Testis (tissue), 3 donors: ENCODE results near the gene GNAI2. TPM values are rescaled to one million over a fixed set of nuclear protein-coding genes. Genes with fewer than 3 reads are reported as not detected.

ENCODE experiments used
- DNase-seq: peaks from one replicate; pipeline ENCODE4 v3.0.0-alpha.2; 2019
- H3K27ac ChIP-seq, 2 donors: fragments of 200-600 bp; sonication (generic); one replicate each; pipeline ENCODE4 v1.5.1; 2019
- H3K27me3 ChIP-seq: fragments of 200-600 bp; sonication (generic); one replicate; pipeline ENCODE4 v1.5.1; 2019
- H3K36me3 ChIP-seq: fragments of 200-600 bp; sonication (generic); one replicate; pipeline ENCODE4 v1.5.1; 2017; ENCODE audit warnings: low read depth; ENCODE audit errors: missing control alignments
- H3K4me1 ChIP-seq: fragments of 200-600 bp; sonication (generic); one replicate; pipeline ENCODE4 v1.5.1; 2019
- H3K4me3 ChIP-seq, 2 donors: fragments of 200-600 bp; sonication (generic); one replicate each; pipeline ENCODE4 v1.5.1; 2017 to 2019
- H3K9me3 ChIP-seq: fragments of 200-600 bp; sonication (generic); one replicate; pipeline ENCODE4 v1.5.1; 2017
- CTCF ChIP-seq, 3 experiments: fragments of 450-650 bp in 2 of 3; fragments of 200-600 bp in 1 of 3; sonication (generic) in 1 of 3; IDR thresholded peaks; one replicate each; pipeline ENCODE4 v1.5.1; 2016 to 2019; ENCODE audit warnings: antibody characterized with exemption in 3 of 3, mild to moderate bottlenecking in 2 of 3, moderate library complexity in 1 of 3
- POLR2A ChIP-seq: fragments of 450-650 bp; IDR thresholded peaks from one replicate; pipeline ENCODE4 v1.6.1; 2017; ENCODE audit warnings: antibody characterized with exemption, mild to moderate bottlenecking, moderate library complexity
- WGBS, 2 donors: methylation state at CpG; one replicate each; pipeline ENCODE4 v1.1.5; 2018; 5-methylcytosine and 5-hydroxymethylcytosine counted together
- intact Hi-C: fragments of 100-400 bp; cut with DNase I; formaldehyde crosslinking; loops from one replicate; pipeline ENCODE4 v1.15.1; 2023; ENCODE audit warnings: low total_unique reads
- polyA plus RNA-seq: library from polyadenylated mRNA; stranded (reverse); fragments of 350-450 nt; fragmentation: Illumina TruSeq; extraction: RNeasy Lipid Tissue Mini Kit (QIAGEN cat#74804); gene quantifications from one replicate; pipeline ENCODE4 v1.2.3, GENCODE V29; 2014; ENCODE audit warnings: low read depth, low replicate concordance; ENCODE audit not compliant: insufficient read depth
- total RNA-seq, 2 donors: library from RNA; depleted of rRNA; stranded (reverse); fragments of >200 nt; gene quantifications; one replicate each; pipeline ENCODE4 v1.2.3, GENCODE V29; 2016

The GNAI2 gene
- total and polyA plus RNA-seq, 3 donors from 2014 or later, result 238 to 343 (median 239) TPM

DNA sequence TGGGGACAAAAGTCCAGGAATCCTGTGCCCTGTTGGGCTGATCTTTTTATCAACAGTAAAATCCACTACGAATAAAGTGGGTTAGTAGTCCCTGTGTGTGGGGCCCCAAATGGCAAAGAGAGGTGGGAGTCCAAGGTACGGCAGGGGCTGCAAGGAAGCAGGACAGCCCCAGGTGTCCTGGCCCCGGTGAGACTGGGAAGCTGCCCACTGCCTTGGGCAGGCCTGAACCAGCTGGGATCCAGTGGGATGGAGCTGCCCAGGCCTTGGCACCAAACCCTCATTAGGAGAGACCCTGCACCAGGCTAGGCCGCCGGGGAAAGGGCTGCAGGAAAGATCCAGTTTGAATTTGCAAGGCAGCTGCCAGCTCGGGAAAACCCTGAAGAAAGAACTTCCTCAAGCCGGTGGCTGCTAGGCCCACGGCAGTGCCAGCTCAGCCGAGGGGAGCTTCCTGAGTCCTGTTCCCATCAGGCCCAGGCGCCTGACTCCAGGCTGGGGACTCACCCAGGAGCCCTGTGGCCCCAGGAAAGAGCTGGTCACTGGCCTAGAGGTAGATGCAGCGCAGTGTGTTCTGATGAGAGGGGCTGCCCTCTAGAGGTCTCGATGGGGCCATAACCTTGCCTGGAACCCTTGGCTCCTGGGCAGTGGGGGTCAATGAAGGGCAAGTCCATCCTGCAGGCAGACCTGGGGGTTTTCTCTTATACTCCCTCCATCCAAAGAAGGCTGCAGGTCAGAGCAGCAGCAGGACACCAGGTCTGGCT lies 14.4 kb upstream of the GNAI2 start:
- Histone ChIP-seq H3K4me3 (no peak overlapping the region), H3K36me3 (no peaks in the 10 kb centered on the region), H3K27ac (no peak overlapping the region), H3K27me3 (no peaks in the 10 kb centered on the region), H3K9me3 (no peaks in the 10 kb centered on the region), H3K4me1 (peaks cover 4% of the 10 kb centered on the region)
- intact Hi-C loops, result no loop called here
- no peak for DNase-seq
- no peak for TF ChIP-seq POLR2A
- no peak for TF ChIP-seq CTCF (IDR thresholded peaks at IDR 0.05)
- WGBS, 2 donors, result 80 to 93% methylated on average over 12 of the region's 12 CpGs

GRCh38 chr3:50222169-50222528 lies 13.9 kb upstream of the GNAI2 start:
- H3K36me3 ChIP-seq, result no peaks in the 10 kb centered on the region
- intact Hi-C loops, result no loop called here
- DNase-seq, result no peak
- no peak overlapping the region for H3K4me3 ChIP-seq
- TF ChIP-seq CTCF (IDR thresholded peaks at IDR 0.05) (no peak), POLR2A (no peak)
- H3K9me3 ChIP-seq, result no peaks in the 10 kb centered on the region
- H3K4me1 ChIP-seq, result peaks cover 8% of the 10 kb centered on the region
- no peaks in the 10 kb centered on the region for H3K27me3 ChIP-seq
- no peak overlapping the region for H3K27ac ChIP-seq
- 40 to 87% methylated on average over 1 of the region's 1 CpG for WGBS, 2 donors

DNA sequence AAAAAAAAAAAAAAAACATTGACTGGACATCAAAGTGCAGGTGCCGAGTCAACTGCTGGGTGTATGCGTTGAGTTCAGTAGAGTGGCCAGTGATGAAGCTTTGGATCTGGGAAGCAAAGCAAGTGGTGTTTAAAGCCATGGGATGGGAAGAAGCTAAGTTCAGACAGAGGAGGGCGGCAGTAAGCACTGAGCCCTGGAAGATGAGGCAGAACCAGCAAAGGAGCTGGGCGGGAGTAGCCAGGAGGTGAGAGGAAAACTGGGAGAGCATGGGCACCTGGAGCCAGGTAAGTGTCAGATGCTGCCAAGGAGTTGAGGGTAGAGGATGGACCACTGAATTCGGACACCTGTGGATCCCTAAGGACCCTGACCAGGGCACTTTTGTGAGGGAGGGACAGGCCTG lies 11.4 kb upstream of the GNAI2 start:
- H3K27ac ChIP-seq, result no peak overlapping the region
- WGBS, 2 donors, result 74 to 80% methylated on average over 5 of the region's 5 CpGs
- TF ChIP-seq POLR2A (no peak), CTCF (IDR thresholded peaks at IDR 0.05) (no peak)

DNA sequence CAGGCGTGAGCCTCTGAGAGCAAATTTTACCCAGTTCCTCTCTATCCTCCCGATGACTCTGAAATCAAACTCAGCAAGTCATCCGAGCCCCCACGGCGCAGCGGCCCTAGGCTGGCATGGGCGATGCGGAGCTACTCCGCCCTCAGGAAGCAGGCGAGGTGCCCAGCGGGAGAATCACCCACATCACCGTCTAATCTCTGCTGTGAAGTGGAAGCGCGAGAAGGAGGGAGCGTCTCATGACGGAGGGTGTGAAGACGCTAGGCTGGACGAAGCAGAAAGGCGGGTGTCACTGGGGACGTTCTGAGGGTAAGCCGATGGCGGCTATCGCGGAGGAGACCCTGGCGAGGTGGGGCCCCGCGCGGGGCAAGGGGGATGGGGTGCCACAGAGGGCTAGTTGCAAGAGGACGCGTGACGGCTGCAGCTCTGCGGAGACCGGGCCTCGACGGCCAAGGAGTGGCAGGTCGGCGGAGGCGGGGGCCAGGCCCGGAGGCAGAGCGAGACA lies 9.1 kb upstream of the GNAI2 start:
- Histone ChIP-seq H3K36me3 (no peaks in the 10 kb centered on the region), H3K9me3 (no peaks in the 10 kb centered on the region), H3K27ac (peak overlapping the region; percentile 62 to 65), H3K4me1 (peaks cover 13% of the 10 kb centered on the region), H3K4me3 (peak overlapping the region; percentile 49 to 69), H3K27me3 (no peaks in the 10 kb centered on the region)
- peak; percentile 52 for DNase-seq
- TF ChIP-seq CTCF (IDR thresholded peaks at IDR 0.05) (no peak), POLR2A (no peak)
- WGBS, 2 donors, result 0% methylated on average over 21 to 40 of the region's 40 CpGs
- intact Hi-C loops, result loop anchor here (5.0 kb wide), 1 partner anchor 35 kb away; the partner anchor contains the start of gene GNAT1

More for the DNA sequence above, 11.4 kb upstream of the GNAI2 start:
- intact Hi-C loops, result loop anchor here (5.0 kb wide), 1 partner anchor 32 kb away; the partner anchor contains the start of gene GNAT1
- no peak overlapping the region for H3K4me3 ChIP-seq
- no peak for DNase-seq
- H3K4me1 ChIP-seq, result peaks cover 13% of the 10 kb centered on the region
- no peaks in the 10 kb centered on the region for H3K27me3 ChIP-seq
- H3K9me3 ChIP-seq, result no peaks in the 10 kb centered on the region
- H3K36me3 ChIP-seq, result no peaks in the 10 kb centered on the region
